GM12892 (cell line): Measurements from ENCODE around the gene COL5A1.

Experiments
- POLR2A ChIP-seq: IDR thresholded peaks from 2 replicates; pipeline ENCODE4 v1.6.1; 2011; ENCODE audit warnings: low read depth, low read length, control low read depth
- POLR2AphosphoS5 ChIP-seq: IDR thresholded peaks from 2 replicates; pipeline ENCODE4 v1.6.1; 2011; ENCODE audit warnings: low read depth, low read length, control low read depth
- TAF1 ChIP-seq: IDR thresholded peaks from 2 replicates; pipeline ENCODE4 v1.6.1; 2011; ENCODE audit warnings: low read depth, mild to moderate bottlenecking, control low read depth, low read length, borderline replicate concordance

DNA sequence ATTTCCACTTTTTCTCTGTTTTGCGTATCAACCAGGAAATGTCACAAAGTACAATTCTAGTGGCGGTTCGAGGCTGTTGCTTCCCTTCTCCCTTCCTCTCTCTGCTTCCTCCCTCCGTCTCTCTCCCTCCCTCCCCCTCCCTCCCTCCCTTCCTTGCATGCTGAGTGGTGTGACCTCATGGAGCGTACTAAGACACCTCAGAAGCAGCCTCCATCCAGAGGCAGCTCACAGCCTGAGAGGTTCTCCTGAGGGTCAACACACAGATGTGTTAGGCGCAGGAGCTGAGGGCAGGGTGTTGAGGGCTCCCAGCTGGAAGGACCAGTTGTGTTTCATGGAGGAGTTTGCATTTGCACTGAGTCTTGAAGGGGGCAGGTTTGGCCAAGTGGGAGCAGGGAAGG, 57.7 kb downstream of the COL5A1 start:
- TF ChIP-seq POLR2AphosphoS5 = no peak
- TF ChIP-seq POLR2A = no peak
- no peak for TF ChIP-seq TAF1
